IMR-90 (cell line): ENCODE data around the gene OPTC. TPM values are rescaled to one million over a fixed set of nuclear protein-coding genes. Genes with fewer than 3 reads are reported as not detected.

ENCODE experiments used
- ATAC-seq: fragments of 200-7000 bp; cut with Tn5 transposase; 2 replicates; pipeline ENCODE4 v1.9.1; 2020; ENCODE audit warnings: low read depth, mild to moderate bottlenecking, moderate library complexity
- BruUV-seq: library from RNA; stranded (reverse); fragments of 400-500 nt; replicated peaks from 2 replicates; lab custom pipeline; 2021; lab: Mats Ljungman, UMichigan
- CTCF ChIA-PET: fragments of 300-600 bp; formaldehyde crosslinking; extraction: SDS; loops from one replicate; lab custom pipeline; 2021; ENCODE audit warnings: antibody characterized with exemption; lab: Yijun Ruan, JAX
- POLR2A ChIA-PET: fragments of 300-600 bp; sonication (Branson Sonifier 250); formaldehyde crosslinking; loops from one replicate; lab custom pipeline; 2022; ENCODE audit warnings: antibody characterized with exemption; ENCODE audit not compliant: unreplicated experiment; lab: Charles Lee
- DNase-seq: peaks from one replicate; pipeline ENCODE4 v3.0.0; 2013
- H2AFZ ChIP-seq: replicated peaks from 2 replicates; pipeline ENCODE3; 2013; ENCODE audit warnings: low read length, mild to moderate bottlenecking; ENCODE audit not compliant: poor library complexity
- H2AK5ac ChIP-seq: 2 replicates; pipeline ENCODE4 v1.6.1; 2013; ENCODE audit warnings: low read depth, low read length, inconsistent platforms
- H2AK9ac ChIP-seq: replicated peaks from 2 replicates; pipeline ENCODE3; 2013; ENCODE audit warnings: mild to moderate bottlenecking, low read depth, low read length, moderate library complexity; ENCODE audit not compliant: poor library complexity
- H2BK120ac ChIP-seq: 2 replicates; pipeline ENCODE4 v1.6.1; 2013; ENCODE audit warnings: low read depth, low read length, inconsistent platforms
- H2BK15ac ChIP-seq: 3 replicates; pipeline ENCODE4 v1.6.1; 2013; ENCODE audit warnings: low read depth, low read length, inconsistent platforms
- H2BK20ac ChIP-seq: 2 replicates; pipeline ENCODE4 v1.6.1; 2013; ENCODE audit warnings: low read depth, mild to moderate bottlenecking, inconsistent platforms, low read length, moderate library complexity
- H2BK5ac ChIP-seq: 2 replicates; pipeline ENCODE4 v1.6.1; 2013; ENCODE audit warnings: mild to moderate bottlenecking, low read depth, low read length, inconsistent platforms; ENCODE audit not compliant: poor library complexity, severe bottlenecking
- H3K14ac ChIP-seq: replicated peaks from 2 replicates; pipeline ENCODE4 v1.6.1; 2013; ENCODE audit warnings: low read depth, low read length, inconsistent platforms
- H3K18ac ChIP-seq: 2 replicates; pipeline ENCODE4 v1.6.1; 2013; ENCODE audit warnings: low read depth, low read length, control low read depth
- H3K23ac ChIP-seq: 2 replicates; pipeline ENCODE4 v1.6.1; 2013; ENCODE audit warnings: low read depth, low read length, inconsistent platforms
- H3K27ac ChIP-seq: 2 replicates; pipeline ENCODE4 v1.5.1; 2013; ENCODE audit warnings: mild to moderate bottlenecking, control low read depth, low read length; ENCODE audit not compliant: insufficient read depth
- H3K27me3 ChIP-seq: 2 replicates; pipeline ENCODE4 v1.6.1; 2013; ENCODE audit warnings: low read length; ENCODE audit not compliant: control insufficient read depth, insufficient read depth
- H3K36me3 ChIP-seq: 2 replicates; pipeline ENCODE4 v1.6.1; 2013; ENCODE audit warnings: low read length, mixed read lengths; ENCODE audit not compliant: control insufficient read depth, insufficient read depth
- H3K4ac ChIP-seq: 2 replicates; pipeline ENCODE4 v1.6.1; 2013; ENCODE audit warnings: low read depth, low read length, inconsistent platforms
- H3K4me1 ChIP-seq: 2 replicates; pipeline ENCODE4 v1.6.1; 2013; ENCODE audit warnings: low read length, mixed read lengths; ENCODE audit not compliant: control insufficient read depth, insufficient read depth
- H3K4me2 ChIP-seq: 2 replicates; pipeline ENCODE4 v1.6.1; 2013; ENCODE audit warnings: low read depth, mild to moderate bottlenecking, control low read depth, low read length, moderate library complexity
- H3K4me3 ChIP-seq: 2 replicates; pipeline ENCODE4 v1.5.1; 2013; ENCODE audit warnings: low read depth, mild to moderate bottlenecking, control low read depth, low read length, moderate library complexity; ENCODE audit not compliant: insufficient read depth
- H3K56ac ChIP-seq: 2 replicates; pipeline ENCODE4 v1.6.1; 2013; ENCODE audit warnings: low read length, inconsistent platforms; ENCODE audit not compliant: insufficient read depth; ENCODE audit errors: extremely low read depth
- H3K79me1 ChIP-seq, 2 experiments: 2 replicates each; pipeline ENCODE4 v1.6.1; 2013; ENCODE audit warnings: low read length in 2 of 2, inconsistent platforms in 1 of 2, low read depth in 1 of 2
- H3K9ac ChIP-seq: 2 replicates; pipeline ENCODE4 v1.6.1; 2013; ENCODE audit warnings: low read depth, low read length, control low read depth
- H3K9me1 ChIP-seq: 2 replicates; pipeline ENCODE4 v1.6.1; 2013; ENCODE audit warnings: low read length, inconsistent platforms; ENCODE audit not compliant: insufficient read depth
- H3K9me3 ChIP-seq: 2 replicates; pipeline ENCODE4 v1.6.1; 2013; ENCODE audit warnings: low read length; ENCODE audit not compliant: control insufficient read depth, insufficient read depth
- H4K20me1 ChIP-seq: 2 replicates; pipeline ENCODE4 v1.6.1; 2013; ENCODE audit warnings: low read length, inconsistent platforms; ENCODE audit not compliant: insufficient read depth
- H4K5ac ChIP-seq: 2 replicates; pipeline ENCODE4 v1.6.1; 2013; ENCODE audit warnings: mild to moderate bottlenecking, low read depth, low read length, control low read depth
- H4K8ac ChIP-seq, 2 experiments: 2 replicates each; pipeline ENCODE4 v1.6.1; 2013; ENCODE audit warnings: low read depth in 2 of 2, low read length in 2 of 2, control low read depth in 1 of 2, inconsistent platforms in 1 of 2
- H4K91ac ChIP-seq: 2 replicates; pipeline ENCODE4 v1.6.1; 2013; ENCODE audit warnings: low read depth, low read length, inconsistent platforms; ENCODE audit not compliant: insufficient read depth
- CHD1 ChIP-seq: IDR thresholded peaks from 2 replicates; pipeline ENCODE4 v1.6.1; 2012; ENCODE audit warnings: low read depth, low read length, improper control_type of control experiment
- POLR2A ChIP-seq: IDR thresholded peaks from 2 replicates; pipeline ENCODE4 v1.6.1; 2012; ENCODE audit warnings: mild to moderate bottlenecking, low read depth, low read length
- RAD21 ChIP-seq: IDR thresholded peaks from 2 replicates; pipeline ENCODE4 v1.6.1; 2012; ENCODE audit warnings: low read length, improper control_type of control experiment
- RCOR1 ChIP-seq: IDR thresholded peaks from 2 replicates; pipeline ENCODE4 v1.6.1; 2012; ENCODE audit warnings: mild to moderate bottlenecking, low read length, improper control_type of control experiment; ENCODE audit not compliant: insufficient replicate concordance
- RFX5 ChIP-seq: IDR thresholded peaks from 2 replicates; pipeline ENCODE4 v1.8.0; 2012; ENCODE audit warnings: low read depth, mild to moderate bottlenecking, low read length, moderate library complexity
- WGBS, 2 experiments: methylation state at CpG; one replicate each; pipeline versions ENCODE4 v1.1.5 to v1.1.7; 2013; ENCODE audit warnings: missing lambda C conversion rate in 2 of 2; ENCODE audit not compliant: insufficient read length in 1 of 2; ENCODE audit errors: extremely low coverage in 2 of 2; 5-methylcytosine and 5-hydroxymethylcytosine counted together
- dilution Hi-C: fragments of 300-500 bp; cut with HindIII; formaldehyde crosslinking; loops from one replicate; pipeline ENCODE4 v1.14.3; 2018; ENCODE audit warnings: low sequenced_read_pairs; ENCODE audit not compliant: unreplicated experiment
- in situ Hi-C: fragments of 300-500 bp; cut with MboI; formaldehyde crosslinking; loops from 3 replicates; pipeline ENCODE4 v1.14.3; 2019; ENCODE audit warnings: low sequenced_read_pairs, inconsistent platforms, mixed read lengths
- intact Hi-C: fragments of 100-400 bp; cut with micrococcal nuclease; formaldehyde crosslinking; loops from 2 replicates; pipeline ENCODE4 v1.10.0; 2022
- polyA plus RNA-seq, 3 experiments: library from polyadenylated mRNA; depleted of rRNA; stranded (reverse); fragments of >200 nt; gene quantifications; 2 replicates each; pipeline ENCODE4 v1.2.3, GENCODE V29; 2012; ENCODE audit warnings: low replicate concordance in 1 of 3
- total RNA-seq: library from RNA; depleted of rRNA; stranded (reverse); fragments of >200 nt; gene quantifications from 2 replicates; pipeline ENCODE4 v1.2.3, GENCODE V29; 2012
- TF ChIP-seq, protein P1 (sequence below): conservative IDR thresholded peaks from 2 replicates; pipeline ENCODE4 v1.5.1; 2012; ENCODE audit warnings: mild to moderate bottlenecking, low read depth, low read length, improper control_type of control experiment
- TF ChIP-seq, protein P2 (sequence below): fragments of 150-350 bp; IDR thresholded peaks from 2 replicates; pipeline ENCODE4 v1.6.1; 2017; ENCODE audit warnings: mild to moderate bottlenecking, antibody characterized with exemption, low read length, low read depth

The OPTC gene
- total and polyA plus RNA-seq, 2 of the 4 experiments (the other 2 are of a cell fraction), result not detected

DNA sequence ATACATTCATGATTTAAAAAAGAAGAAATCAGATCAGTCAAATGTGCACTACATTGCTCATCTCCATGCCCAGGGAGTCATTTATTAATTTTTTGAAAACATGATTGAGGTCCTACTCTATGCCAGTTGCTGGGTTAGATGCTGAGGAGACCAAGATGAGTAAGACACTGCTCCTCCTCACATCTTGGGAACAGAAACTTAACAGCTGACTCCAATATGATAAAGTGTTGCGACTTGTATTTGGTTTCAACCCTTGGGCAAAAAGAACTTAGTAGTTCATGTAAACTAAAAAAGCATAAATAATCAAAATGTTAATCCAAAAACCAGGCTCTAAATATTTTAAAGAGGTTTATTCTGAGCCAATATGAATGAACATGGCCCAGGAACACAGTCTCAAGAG lies 56.9 kb downstream of the OPTC start:
- no peak overlapping the region for H2AFZ ChIP-seq
- no TSS peak for BruUV-seq
- H3K14ac ChIP-seq, result no peak overlapping the region
- H3K4me2 ChIP-seq, result no peak overlapping the region
- H3K23ac ChIP-seq, result no peak overlapping the region
- no peaks in the 10 kb centered on the region for H3K36me3 ChIP-seq
- H4K8ac ChIP-seq, result 0 out of 4 replicates have a peak overlapping the region, but pooled peaks of 1 of the 2 experiments have one; percentile 35
- H3K27ac ChIP-seq, result no peak overlapping the region
- no peaks in the 10 kb centered on the region for H3K9me3 ChIP-seq
- no peak overlapping the region for H2AK9ac ChIP-seq
- H3K56ac ChIP-seq, result no peak overlapping the region
- H3K4ac ChIP-seq, result no peak overlapping the region; the same call in 1 of the 2 replicates
- H3K9ac ChIP-seq, result no peak overlapping the region
- peak overlapping the region; percentile 70; the same call in 1 of the 3 replicates for H2BK15ac ChIP-seq
- H2BK120ac ChIP-seq, result 0 out of 2 replicates have a peak overlapping the region, but pooled peaks have one; percentile 1
- intact Hi-C loops (no loop called here), dilution Hi-C loops (no loop called here), in situ Hi-C loops (no loop called here)
- no CpG with 5 or more reads among the region's 1 CpG for WGBS, 2 experiments
- DNase-seq, result no peak
- no peak for TF ChIP-seq POLR2A
- TF ChIP-seq, protein P1, sequence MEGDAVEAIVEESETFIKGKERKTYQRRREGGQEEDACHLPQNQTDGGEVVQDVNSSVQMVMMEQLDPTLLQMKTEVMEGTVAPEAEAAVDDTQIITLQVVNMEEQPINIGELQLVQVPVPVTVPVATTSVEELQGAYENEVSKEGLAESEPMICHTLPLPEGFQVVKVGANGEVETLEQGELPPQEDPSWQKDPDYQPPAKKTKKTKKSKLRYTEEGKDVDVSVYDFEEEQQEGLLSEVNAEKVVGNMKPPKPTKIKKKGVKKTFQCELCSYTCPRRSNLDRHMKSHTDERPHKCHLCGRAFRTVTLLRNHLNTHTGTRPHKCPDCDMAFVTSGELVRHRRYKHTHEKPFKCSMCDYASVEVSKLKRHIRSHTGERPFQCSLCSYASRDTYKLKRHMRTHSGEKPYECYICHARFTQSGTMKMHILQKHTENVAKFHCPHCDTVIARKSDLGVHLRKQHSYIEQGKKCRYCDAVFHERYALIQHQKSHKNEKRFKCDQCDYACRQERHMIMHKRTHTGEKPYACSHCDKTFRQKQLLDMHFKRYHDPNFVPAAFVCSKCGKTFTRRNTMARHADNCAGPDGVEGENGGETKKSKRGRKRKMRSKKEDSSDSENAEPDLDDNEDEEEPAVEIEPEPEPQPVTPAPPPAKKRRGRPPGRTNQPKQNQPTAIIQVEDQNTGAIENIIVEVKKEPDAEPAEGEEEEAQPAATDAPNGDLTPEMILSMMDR, result no peak
- TF ChIP-seq RCOR1, result no peak
- no peak for TF ChIP-seq RFX5
- no peak for TF ChIP-seq RAD21
- TF ChIP-seq, protein P2, sequence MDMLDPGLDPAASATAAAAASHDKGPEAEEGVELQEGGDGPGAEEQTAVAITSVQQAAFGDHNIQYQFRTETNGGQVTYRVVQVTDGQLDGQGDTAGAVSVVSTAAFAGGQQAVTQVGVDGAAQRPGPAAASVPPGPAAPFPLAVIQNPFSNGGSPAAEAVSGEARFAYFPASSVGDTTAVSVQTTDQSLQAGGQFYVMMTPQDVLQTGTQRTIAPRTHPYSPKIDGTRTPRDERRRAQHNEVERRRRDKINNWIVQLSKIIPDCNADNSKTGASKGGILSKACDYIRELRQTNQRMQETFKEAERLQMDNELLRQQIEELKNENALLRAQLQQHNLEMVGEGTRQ, result no peak
- no peak for TF ChIP-seq CHD1
- H3K9me1 ChIP-seq, result peaks cover 25% of the 10 kb centered on the region
- H3K18ac ChIP-seq, result no peak overlapping the region
- H4K91ac ChIP-seq, result peak overlapping the region; percentile 56; the same call in 1 of the 2 replicates
- H3K4me1 ChIP-seq, result peaks cover 14% of the 10 kb centered on the region
- H3K79me1 ChIP-seq, result peaks cover 0 to 17% of the 10 kb centered on the region in 2 experiments; a peak in 2 of 4 replicates
- no peak overlapping the region for H3K4me3 ChIP-seq
- no peak overlapping the region for H2BK5ac ChIP-seq
- no peak overlapping the region for H4K5ac ChIP-seq
- H2AK5ac ChIP-seq, result peak overlapping the region; percentile 11; the same call in 1 of the 2 replicates
- no peaks in the 10 kb centered on the region for H4K20me1 ChIP-seq
- ChIA-PET POLR2A (no interaction called here), CTCF (no interaction called here)
- H2BK20ac ChIP-seq, result no peak overlapping the region
- H3K27me3 ChIP-seq, result no peaks in the 10 kb centered on the region
- peak; percentile 33; the same call in 1 of the 2 replicates for ATAC-seq
